HG03103 (cell line): ENCODE measurements around the gene NEDD4L.
"Not testable (repeated sequence)": the region's sequence is repeated elsewhere in the genome, so short reads cannot be mapped to it uniquely, and the experiment has no call there.

Source experiments
- ATAC-seq: cut with Tn5 transposase; IDR thresholded peaks from one replicate; pipeline ENCODE4 v1.9.1; 2021; ENCODE audit warnings: low read depth; ENCODE audit not compliant: unreplicated experiment

Gene NEDD4L

DNA sequence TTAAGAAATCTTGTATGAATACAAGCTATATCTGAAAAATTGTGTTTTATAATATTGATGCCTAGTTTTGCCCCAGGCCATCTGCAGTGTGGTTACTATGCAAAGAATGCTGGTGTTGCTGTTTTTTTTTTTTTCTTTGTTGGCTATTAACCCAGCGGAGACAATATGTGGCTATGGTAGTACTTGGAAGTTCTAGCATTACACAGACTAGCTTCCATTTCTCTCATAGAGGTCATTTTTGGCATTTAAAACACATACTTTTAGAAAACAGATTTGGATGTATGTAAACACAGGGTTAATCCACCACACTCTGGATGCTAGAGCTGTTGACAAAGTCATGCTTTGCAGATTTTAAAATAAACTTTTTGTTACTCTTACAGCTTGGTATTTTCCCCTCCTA is 209.8 kb downstream of the NEDD4L start:
- no peak for ATAC-seq

DNA sequence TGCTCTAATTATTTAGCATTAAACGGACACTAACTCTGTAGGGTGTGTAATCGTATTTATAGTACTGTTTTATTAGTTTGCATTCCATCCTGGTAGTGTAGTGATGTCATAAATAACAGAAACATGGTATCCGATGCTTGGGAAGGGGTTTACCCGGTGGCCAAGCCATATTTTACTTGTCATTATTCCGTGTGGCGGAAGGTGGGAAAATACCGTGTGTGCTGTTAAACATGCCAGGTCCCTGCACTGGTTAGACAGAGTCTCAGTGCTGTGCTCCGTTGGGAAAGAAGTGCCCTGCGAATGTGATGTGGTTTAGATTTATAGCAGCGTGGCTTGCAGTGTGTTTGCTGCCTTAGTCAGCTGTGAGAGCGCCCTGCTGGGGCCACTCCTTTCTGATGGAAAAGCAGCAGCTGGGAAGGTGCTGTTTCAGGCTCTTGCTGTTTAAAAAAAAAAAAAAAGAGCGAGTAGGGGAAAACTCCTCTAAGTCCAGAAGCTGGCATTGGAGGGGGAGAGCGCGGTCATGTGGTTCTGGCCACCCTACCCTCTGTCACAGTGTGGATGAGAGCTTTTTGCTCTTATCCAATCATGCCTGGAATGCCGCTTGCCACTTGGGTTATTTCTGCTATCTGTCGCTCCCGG is 211.0 kb downstream of the NEDD4L start:
- no peak for ATAC-seq

- ATAC-seq, result no peak
Measured at GRCh38 chr18:58255701-58256311, 211.8 kb downstream of the NEDD4L start.

GRCh38 chr18:58256316-58257080 is 212.5 kb downstream of the NEDD4L start:
- no peak for ATAC-seq

DNA sequence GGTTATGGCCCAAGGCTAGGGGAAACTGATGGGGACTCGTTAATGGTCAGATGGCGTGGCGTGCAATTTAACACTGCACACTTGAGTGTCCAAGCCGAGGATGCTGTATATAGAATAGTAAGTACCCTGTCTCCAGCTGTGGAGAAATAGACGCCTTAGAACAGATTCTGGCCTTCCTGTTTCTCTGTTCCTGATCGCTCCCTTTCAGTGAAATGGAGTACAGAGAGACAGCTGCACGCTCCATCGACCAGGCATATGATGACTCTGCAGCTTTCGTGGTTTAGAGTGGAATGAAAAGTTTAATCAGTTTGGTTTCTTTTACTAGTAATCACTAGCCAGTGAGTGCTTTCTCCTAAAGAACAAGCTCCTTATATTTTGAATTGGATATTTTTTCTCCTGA is 213.4 kb downstream of the NEDD4L start:
- ATAC-seq, result no peak

DNA sequence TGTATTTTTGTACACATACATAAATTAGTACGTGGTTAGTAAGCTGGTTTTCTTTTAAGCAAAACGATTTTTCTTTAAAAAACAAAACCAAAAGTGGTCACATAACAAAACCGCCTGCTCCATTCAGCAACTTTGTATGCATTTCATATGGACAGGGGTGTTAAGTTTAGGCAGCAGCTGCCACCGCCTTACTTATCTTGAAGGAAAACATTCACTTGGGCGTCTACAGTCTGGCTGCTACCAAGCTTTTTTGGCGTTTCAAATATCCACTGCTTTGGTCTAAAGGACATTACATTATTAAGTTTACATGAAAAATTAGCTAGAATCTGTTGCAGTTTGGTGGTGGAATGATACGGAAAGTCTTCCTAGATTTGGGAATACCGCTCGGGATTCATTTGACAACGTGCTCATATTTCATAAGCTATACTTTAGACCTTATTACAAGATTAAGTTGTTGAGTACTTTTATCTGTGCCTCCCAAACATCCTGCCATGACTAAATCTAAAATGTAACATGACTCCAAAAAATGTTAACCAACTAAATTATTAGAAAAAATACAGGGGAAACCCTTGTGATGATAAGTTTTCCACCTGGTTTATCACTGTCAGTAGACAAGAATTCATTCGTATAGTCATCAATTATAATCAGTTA is 214.8 kb downstream of the NEDD4L start:
- no peak for ATAC-seq

GRCh38 chr18:58263055-58263957 is 219.3 kb downstream of the NEDD4L start:
- no peak for ATAC-seq

GRCh38 chr18:58264075-58264474 is 220.0 kb downstream of the NEDD4L start:
- no peak for ATAC-seq

- ATAC-seq, result no peak
Measured at GRCh38 chr18:58264840-58265239, 220.8 kb downstream of the NEDD4L start.

GRCh38 chr18:58265489-58265888 is 221.5 kb downstream of the NEDD4L start:
- ATAC-seq, result not testable (repeated sequence)

DNA sequence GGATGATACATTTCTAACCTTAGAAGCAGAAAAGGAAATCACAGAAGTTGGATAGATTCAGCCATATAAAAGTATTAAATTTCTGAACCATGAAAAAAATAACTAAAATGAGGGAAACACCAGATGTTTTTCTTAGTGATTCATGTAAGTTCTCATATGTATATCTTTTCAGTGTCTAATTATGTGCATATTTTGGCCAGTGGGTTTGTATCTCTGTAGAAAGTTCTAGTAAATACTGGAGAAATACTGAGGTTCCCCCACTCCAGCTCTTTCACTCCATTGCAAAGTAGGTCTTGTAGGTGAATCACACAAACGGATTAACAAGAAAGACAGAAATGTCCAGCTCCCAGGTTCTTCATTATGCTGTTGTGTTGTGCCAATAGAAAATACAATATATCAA is 222.3 kb downstream of the NEDD4L start:
- no peak for ATAC-seq

- no peak for ATAC-seq
Measured at GRCh38 chr18:58267493-58267892, 223.5 kb downstream of the NEDD4L start.

DNA sequence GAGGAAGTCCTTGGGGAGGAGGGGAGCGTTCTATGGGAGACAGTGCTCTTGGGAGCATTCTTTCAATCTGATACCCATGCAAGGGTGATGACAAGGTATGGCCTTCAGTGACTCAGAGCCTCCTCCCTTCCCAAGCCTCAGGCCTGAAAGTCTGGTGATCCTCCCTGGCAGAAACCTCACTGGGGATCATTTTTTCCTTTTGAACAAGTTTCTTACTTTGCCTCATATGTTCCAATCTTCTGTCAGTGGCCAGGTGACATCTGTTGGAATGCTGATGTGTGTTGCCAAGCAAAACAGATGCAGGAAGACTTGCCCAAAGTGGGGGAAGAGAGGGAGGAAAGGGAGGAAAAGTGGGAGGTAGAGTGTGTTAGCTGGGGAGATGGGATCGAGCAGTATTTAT is 224.8 kb downstream of the NEDD4L start:
- ATAC-seq, result no peak

GRCh38 chr18:58269931-58270330 is 225.9 kb downstream of the NEDD4L start:
- ATAC-seq, result no peak

- ATAC-seq, result no peak
Measured at GRCh38 chr18:58270396-58270795, 226.4 kb downstream of the NEDD4L start.

GRCh38 chr18:58271770-58272169 is 227.7 kb downstream of the NEDD4L start:
- no peak for ATAC-seq

- ATAC-seq, result no peak
Measured at GRCh38 chr18:58272209-58272608, 228.2 kb downstream of the NEDD4L start.

DNA sequence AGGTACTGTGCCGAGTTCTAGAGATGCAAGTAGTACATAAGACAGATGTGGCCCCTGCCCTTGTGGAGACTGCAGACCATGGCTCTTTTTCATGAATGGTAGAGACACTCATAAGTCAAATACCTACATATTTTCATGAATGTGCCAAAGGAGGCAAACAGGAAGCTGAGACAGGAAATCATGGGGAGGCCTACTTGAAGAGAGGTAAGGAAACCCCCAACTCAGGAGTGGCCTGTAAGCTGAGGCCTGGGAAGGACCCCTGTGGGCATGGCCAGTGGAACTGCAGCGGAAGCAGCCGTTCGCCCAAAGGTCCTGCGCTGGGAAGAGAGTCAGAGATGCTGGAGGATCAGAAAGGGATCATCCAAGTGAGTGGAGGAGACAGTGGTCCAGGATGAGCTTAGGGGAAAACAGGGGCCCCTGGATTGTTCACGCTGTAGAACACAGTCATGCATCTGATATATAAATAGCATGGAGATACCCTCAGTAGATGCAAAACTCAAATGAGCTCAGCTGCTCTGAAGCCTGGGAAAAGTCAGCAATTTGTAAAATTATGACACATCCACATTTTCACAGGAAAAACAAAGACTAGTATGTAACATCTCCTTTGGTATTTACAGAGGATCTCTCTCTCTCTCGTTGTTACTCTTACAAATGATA is 228.9 kb downstream of the NEDD4L start:
- ATAC-seq, result no peak

- no peak for ATAC-seq
Measured at GRCh38 chr18:58275176-58275575, 231.2 kb downstream of the NEDD4L start.
